ENCODE results near the gene SLC1A1.

Gene SLC1A1

DNA sequence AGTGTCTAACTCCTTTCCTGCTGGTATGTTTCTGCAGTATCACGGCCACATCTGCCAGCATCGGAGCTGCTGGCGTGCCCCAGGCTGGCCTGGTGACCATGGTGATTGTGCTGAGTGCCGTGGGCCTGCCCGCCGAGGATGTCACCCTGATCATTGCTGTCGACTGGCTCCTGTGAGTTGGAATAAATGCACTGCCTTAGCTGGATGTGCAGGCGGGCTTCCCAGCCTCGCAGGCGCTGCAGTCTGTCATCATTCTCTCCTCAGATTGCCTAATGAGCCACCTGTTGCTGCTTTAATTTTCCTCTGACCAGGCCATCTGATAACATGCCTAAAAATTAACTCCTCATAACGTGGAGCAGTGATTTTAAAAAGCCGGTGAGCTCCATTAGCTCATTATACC lies 92.7 kb downstream of the SLC1A1 start:
- TF ChIP-seq ZFP3 (CRISPR knock-in tag; IDR thresholded peaks at IDR 0.05) (no peak), TOX (CRISPR knock-in tag; IDR thresholded peaks at IDR 0.05; ENCODE audit: borderline replicate concordance) (no peak)
- TF ChIP-seq, protein P1, sequence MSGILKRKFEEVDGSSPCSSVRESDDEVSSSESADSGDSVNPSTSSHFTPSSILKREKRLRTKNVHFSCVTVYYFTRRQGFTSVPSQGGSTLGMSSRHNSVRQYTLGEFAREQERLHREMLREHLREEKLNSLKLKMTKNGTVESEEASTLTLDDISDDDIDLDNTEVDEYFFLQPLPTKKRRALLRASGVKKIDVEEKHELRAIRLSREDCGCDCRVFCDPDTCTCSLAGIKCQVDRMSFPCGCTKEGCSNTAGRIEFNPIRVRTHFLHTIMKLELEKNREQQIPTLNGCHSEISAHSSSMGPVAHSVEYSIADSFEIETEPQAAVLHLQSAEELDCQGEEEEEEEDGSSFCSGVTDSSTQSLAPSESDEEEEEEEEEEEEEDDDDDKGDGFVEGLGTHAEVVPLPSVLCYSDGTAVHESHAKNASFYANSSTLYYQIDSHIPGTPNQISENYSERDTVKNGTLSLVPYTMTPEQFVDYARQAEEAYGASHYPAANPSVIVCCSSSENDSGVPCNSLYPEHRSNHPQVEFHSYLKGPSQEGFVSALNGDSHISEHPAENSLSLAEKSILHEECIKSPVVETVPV (CRISPR knock-in tag; IDR thresholded peaks at IDR 0.05): no peak
- ATAC-seq: no peak

DNA sequence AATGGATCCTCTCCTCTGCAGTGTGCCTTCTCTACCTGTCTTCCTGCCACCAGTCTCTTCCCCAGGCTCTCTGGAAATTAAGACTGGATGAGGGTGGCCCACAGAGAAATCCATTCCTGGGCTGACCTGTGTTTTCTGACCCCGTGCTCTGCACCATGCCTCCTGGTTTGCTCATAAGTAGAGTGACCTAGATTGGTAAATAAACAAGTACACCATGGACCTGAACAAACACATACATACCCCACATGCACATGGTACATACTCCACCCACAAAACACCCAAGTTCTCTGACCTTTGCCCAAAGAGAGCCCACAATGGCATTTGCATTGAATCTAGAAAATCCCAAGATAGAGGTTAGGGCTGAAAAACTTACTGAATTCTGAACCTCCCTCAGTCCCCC lies 94.4 kb downstream of the SLC1A1 start:
- TF ChIP-seq ZC3H10 (CRISPR knock-in tag; IDR thresholded peaks at IDR 0.05): no peak
- no peak for TF ChIP-seq GLIS3 (CRISPR knock-in tag; IDR thresholded peaks at IDR 0.05)
- no peak for ATAC-seq

DNA sequence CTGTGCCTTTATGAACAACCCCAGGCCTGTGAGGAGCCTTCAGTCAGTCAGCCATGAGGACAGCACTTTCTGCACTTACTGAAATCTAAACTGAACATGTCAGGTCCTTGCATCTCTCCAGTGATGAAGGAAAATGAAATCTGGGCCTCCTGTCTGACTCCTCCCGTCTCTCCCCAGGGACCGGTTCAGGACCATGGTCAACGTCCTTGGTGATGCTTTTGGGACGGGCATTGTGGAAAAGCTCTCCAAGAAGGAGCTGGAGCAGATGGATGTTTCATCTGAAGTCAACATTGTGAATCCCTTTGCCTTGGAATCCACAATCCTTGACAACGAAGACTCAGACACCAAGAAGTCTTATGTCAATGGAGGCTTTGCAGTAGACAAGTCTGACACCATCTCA lies 94.9 kb downstream of the SLC1A1 start:
- ATAC-seq: no peak
- TF ChIP-seq CSDC2 (CRISPR knock-in tag; IDR thresholded peaks at IDR 0.05) (no peak), TCF4 (CRISPR knock-in tag; IDR thresholded peaks at IDR 0.05; ENCODE audit: borderline replicate concordance) (no peak), ESRRG (CRISPR knock-in tag; IDR thresholded peaks at IDR 0.05) (no peak), ZFP3 (CRISPR knock-in tag; IDR thresholded peaks at IDR 0.05) (no peak), ZNF565 (CRISPR knock-in tag; conservative IDR thresholded peaks at IDR 0.05; ENCODE audit: low read depth) (no peak), ZFP30 (CRISPR knock-in tag; IDR thresholded peaks at IDR 0.05) (no peak), OSR1 (CRISPR knock-in tag; IDR thresholded peaks at IDR 0.05) (no peak), RARB (CRISPR knock-in tag; IDR thresholded peaks at IDR 0.05) (no peak), SNAI2 (CRISPR knock-in tag; IDR thresholded peaks at IDR 0.05) (no peak), BACH2 (CRISPR knock-in tag; IDR thresholded peaks at IDR 0.05; ENCODE audit: borderline replicate concordance) (no peak)
- TF ChIP-seq, protein P2, sequence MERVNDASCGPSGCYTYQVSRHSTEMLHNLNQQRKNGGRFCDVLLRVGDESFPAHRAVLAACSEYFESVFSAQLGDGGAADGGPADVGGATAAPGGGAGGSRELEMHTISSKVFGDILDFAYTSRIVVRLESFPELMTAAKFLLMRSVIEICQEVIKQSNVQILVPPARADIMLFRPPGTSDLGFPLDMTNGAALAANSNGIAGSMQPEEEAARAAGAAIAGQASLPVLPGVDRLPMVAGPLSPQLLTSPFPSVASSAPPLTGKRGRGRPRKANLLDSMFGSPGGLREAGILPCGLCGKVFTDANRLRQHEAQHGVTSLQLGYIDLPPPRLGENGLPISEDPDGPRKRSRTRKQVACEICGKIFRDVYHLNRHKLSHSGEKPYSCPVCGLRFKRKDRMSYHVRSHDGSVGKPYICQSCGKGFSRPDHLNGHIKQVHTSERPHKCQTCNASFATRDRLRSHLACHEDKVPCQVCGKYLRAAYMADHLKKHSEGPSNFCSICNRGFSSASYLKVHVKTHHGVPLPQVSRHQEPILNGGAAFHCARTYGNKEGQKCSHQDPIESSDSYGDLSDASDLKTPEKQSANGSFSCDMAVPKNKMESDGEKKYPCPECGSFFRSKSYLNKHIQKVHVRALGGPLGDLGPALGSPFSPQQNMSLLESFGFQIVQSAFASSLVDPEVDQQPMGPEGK (CRISPR knock-in tag; IDR thresholded peaks at IDR 0.05; ENCODE audit: borderline replicate concordance): no peak
- TF ChIP-seq, protein P3, sequence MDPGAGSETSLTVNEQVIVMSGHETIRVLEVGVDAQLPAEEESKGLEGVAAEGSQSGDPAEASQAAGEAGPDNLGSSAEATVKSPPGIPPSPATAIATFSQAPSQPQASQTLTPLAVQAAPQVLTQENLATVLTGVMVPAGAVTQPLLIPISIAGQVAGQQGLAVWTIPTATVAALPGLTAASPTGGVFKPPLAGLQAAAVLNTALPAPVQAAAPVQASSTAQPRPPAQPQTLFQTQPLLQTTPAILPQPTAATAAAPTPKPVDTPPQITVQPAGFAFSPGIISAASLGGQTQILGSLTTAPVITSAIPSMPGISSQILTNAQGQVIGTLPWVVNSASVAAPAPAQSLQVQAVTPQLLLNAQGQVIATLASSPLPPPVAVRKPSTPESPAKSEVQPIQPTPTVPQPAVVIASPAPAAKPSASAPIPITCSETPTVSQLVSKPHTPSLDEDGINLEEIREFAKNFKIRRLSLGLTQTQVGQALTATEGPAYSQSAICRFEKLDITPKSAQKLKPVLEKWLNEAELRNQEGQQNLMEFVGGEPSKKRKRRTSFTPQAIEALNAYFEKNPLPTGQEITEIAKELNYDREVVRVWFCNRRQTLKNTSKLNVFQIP (CRISPR knock-in tag; IDR thresholded peaks at IDR 0.05; ENCODE audit: borderline replicate concordance, low read depth): no peak
- TF ChIP-seq, protein P4, sequence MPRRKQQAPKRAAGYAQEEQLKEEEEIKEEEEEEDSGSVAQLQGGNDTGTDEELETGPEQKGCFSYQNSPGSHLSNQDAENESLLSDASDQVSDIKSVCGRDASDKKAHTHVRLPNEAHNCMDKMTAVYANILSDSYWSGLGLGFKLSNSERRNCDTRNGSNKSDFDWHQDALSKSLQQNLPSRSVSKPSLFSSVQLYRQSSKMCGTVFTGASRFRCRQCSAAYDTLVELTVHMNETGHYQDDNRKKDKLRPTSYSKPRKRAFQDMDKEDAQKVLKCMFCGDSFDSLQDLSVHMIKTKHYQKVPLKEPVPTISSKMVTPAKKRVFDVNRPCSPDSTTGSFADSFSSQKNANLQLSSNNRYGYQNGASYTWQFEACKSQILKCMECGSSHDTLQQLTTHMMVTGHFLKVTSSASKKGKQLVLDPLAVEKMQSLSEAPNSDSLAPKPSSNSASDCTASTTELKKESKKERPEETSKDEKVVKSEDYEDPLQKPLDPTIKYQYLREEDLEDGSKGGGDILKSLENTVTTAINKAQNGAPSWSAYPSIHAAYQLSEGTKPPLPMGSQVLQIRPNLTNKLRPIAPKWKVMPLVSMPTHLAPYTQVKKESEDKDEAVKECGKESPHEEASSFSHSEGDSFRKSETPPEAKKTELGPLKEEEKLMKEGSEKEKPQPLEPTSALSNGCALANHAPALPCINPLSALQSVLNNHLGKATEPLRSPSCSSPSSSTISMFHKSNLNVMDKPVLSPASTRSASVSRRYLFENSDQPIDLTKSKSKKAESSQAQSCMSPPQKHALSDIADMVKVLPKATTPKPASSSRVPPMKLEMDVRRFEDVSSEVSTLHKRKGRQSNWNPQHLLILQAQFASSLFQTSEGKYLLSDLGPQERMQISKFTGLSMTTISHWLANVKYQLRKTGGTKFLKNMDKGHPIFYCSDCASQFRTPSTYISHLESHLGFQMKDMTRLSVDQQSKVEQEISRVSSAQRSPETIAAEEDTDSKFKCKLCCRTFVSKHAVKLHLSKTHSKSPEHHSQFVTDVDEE (CRISPR knock-in tag; IDR thresholded peaks at IDR 0.05): no peak

DNA sequence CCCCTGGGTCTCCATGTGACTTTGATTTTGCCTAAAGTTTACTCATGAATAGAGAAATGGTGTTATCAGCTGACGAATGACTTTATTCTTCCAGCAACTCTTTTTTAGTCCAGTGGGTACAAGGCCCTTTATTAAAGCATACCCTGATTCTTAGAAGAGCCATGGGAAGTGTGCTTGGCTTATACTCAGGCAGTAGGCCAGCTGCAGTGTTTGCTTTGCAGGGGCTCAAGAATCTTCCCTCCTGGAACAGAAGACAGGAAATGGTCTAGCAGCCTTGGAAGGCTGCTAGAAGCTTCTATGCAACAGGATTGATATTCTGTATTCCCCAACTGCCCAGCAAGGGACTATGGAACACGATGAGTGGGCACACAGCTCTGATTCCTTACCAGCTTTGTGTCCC lies 98.5 kb downstream of the SLC1A1 start:
- ATAC-seq: no peak
- TF ChIP-seq OSR1 (CRISPR knock-in tag; IDR thresholded peaks at IDR 0.05) (no peak), BACH2 (CRISPR knock-in tag; IDR thresholded peaks at IDR 0.05; ENCODE audit: borderline replicate concordance) (no peak), ZNF565 (CRISPR knock-in tag; conservative IDR thresholded peaks at IDR 0.05; ENCODE audit: low read depth) (no peak), ISL1 (CRISPR knock-in tag; IDR thresholded peaks at IDR 0.05) (no peak), ZC3H10 (CRISPR knock-in tag; IDR thresholded peaks at IDR 0.05) (no peak), TOX (CRISPR knock-in tag; IDR thresholded peaks at IDR 0.05; ENCODE audit: borderline replicate concordance) (no peak), RARB (CRISPR knock-in tag; IDR thresholded peaks at IDR 0.05) (no peak), ZFP30 (CRISPR knock-in tag; IDR thresholded peaks at IDR 0.05) (no peak), PPARA (CRISPR knock-in tag; IDR thresholded peaks at IDR 0.05; ENCODE audit: borderline replicate concordance) (no peak), ARNTL (CRISPR knock-in tag; IDR thresholded peaks at IDR 0.05; ENCODE audit: borderline replicate concordance, low read depth) (no peak), ESRRG (CRISPR knock-in tag; IDR thresholded peaks at IDR 0.05) (no peak), GLIS3 (CRISPR knock-in tag; IDR thresholded peaks at IDR 0.05) (no peak), TCF4 (CRISPR knock-in tag; IDR thresholded peaks at IDR 0.05; ENCODE audit: borderline replicate concordance) (no peak)
- TF ChIP-seq, protein P3 (CRISPR knock-in tag; IDR thresholded peaks at IDR 0.05; ENCODE audit: borderline replicate concordance, low read depth): no peak
- TF ChIP-seq, protein P5, sequence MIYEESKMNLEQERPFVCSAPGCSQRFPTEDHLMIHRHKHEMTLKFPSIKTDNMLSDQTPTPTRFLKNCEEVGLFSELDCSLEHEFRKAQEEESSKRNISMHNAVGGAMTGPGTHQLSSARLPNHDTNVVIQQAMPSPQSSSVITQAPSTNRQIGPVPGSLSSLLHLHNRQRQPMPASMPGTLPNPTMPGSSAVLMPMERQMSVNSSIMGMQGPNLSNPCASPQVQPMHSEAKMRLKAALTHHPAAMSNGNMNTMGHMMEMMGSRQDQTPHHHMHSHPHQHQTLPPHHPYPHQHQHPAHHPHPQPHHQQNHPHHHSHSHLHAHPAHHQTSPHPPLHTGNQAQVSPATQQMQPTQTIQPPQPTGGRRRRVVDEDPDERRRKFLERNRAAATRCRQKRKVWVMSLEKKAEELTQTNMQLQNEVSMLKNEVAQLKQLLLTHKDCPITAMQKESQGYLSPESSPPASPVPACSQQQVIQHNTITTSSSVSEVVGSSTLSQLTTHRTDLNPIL (CRISPR knock-in tag; IDR thresholded peaks at IDR 0.05; ENCODE audit: low read depth): no peak
- TF ChIP-seq, protein P2 (CRISPR knock-in tag; IDR thresholded peaks at IDR 0.05; ENCODE audit: borderline replicate concordance): no peak
- TF ChIP-seq, protein P1 (CRISPR knock-in tag; IDR thresholded peaks at IDR 0.05): no peak

Measured in SK-N-SH treated with all-trans-retinoic acid at 6 μM for 48 hours (cell line).